MM.1S (cell line): ENCODE results near the gene RPL10A.

Experiments used
- DNase-seq: peaks from one replicate; pipeline ENCODE4 v3.0.0-alpha.2; 2015
- H2AFZ ChIP-seq: fragments of 300-600 bp; sonication (generic); 2 replicates; pipeline ENCODE4 v1.6.0; 2016; ENCODE audit warnings: antibody characterized with exemption, low read length
- H3F3A ChIP-seq: fragments of 300-600 bp; sonication (generic); 2 replicates; pipeline ENCODE4 v1.6.1; 2016; ENCODE audit warnings: mild to moderate bottlenecking, antibody characterized with exemption, low read length, moderate library complexity, mixed read lengths; ENCODE audit not compliant: insufficient read depth
- H3K27ac ChIP-seq: fragments of 300-600 bp; sonication (generic); 2 replicates; pipeline ENCODE4 v1.5.1; 2016; ENCODE audit warnings: mild to moderate bottlenecking, low read length
- H3K27me3 ChIP-seq: fragments of 300-600 bp; sonication (generic); replicated peaks from 2 replicates; pipeline ENCODE4 v1.6.0; 2016; ENCODE audit warnings: low read length; ENCODE audit not compliant: insufficient read depth
- H3K36me3 ChIP-seq: fragments of 300-600 bp; sonication (generic); replicated peaks from 2 replicates; pipeline ENCODE4 v1.6.1; 2016; ENCODE audit warnings: mild to moderate bottlenecking, low read length, mixed read lengths; ENCODE audit not compliant: insufficient read depth
- H3K4me1 ChIP-seq: fragments of 300-600 bp; sonication (generic); 2 replicates; pipeline ENCODE4 v1.6.1; 2016; ENCODE audit warnings: low read length, mixed read lengths
- H3K4me2 ChIP-seq: fragments of 300-600 bp; sonication (generic); 2 replicates; pipeline ENCODE4 v1.6.0; 2016; ENCODE audit warnings: low read depth, low read length
- H3K4me3 ChIP-seq: fragments of 300-600 bp; sonication (generic); 2 replicates; pipeline ENCODE4 v1.5.1; 2016; ENCODE audit warnings: low read length, mixed read lengths
- H3K79me2 ChIP-seq: fragments of 300-600 bp; sonication (generic); 2 replicates; pipeline ENCODE4 v1.6.1; 2016; ENCODE audit warnings: mixed run types, low read length, mixed read lengths
- H3K9ac ChIP-seq: fragments of 300-600 bp; sonication (generic); 2 replicates; pipeline ENCODE4 v1.6.1; 2016; ENCODE audit warnings: low read length, mixed read lengths
- H3K9me2 ChIP-seq: fragments of 300-600 bp; sonication (generic); replicated peaks from 2 replicates; pipeline ENCODE4 v1.6.1; 2016; ENCODE audit warnings: mild to moderate bottlenecking, low read length, mixed read lengths; ENCODE audit not compliant: insufficient read depth
- H3K9me3 ChIP-seq: fragments of 300-600 bp; sonication (generic); replicated peaks from 2 replicates; pipeline ENCODE4 v1.6.1; 2016; ENCODE audit warnings: mild to moderate bottlenecking, low read length, mixed read lengths; ENCODE audit not compliant: insufficient read depth
- H4K20me1 ChIP-seq: fragments of 300-600 bp; sonication (generic); 2 replicates; pipeline ENCODE4 v1.6.1; 2016; ENCODE audit warnings: mild to moderate bottlenecking, low read length, moderate library complexity, mixed read lengths; ENCODE audit not compliant: insufficient read depth
- CTCF ChIP-seq: fragments of 300-600 bp; sonication (generic); IDR thresholded peaks from 2 replicates; pipeline ENCODE4 v1.5.1; 2016; ENCODE audit warnings: antibody characterized with exemption, low read length, mixed read lengths
- EZH2 ChIP-seq: fragments of 300-600 bp; sonication (generic); optimal IDR thresholded peaks from 2 replicates; pipeline ENCODE3; 2017; ENCODE audit warnings: low read depth, mild to moderate bottlenecking, antibody characterized with exemption, low read length, mixed read lengths
- EZH2phosphoT487 ChIP-seq: fragments of 300-600 bp; sonication (generic); IDR thresholded peaks from 2 replicates; pipeline ENCODE4 v1.6.1; 2018; ENCODE audit warnings: antibody characterized with exemption, low read length

The RPL10A gene

GRCh38 chr6:35487658-35488516 lies 19.7 kb downstream of the RPL10A start:
- Histone ChIP-seq H3F3A (no peaks in the 10 kb centered on the region), H3K27me3 (no peaks in the 10 kb centered on the region; the same call in none of the 2 replicates), H3K4me1 (no peaks in the 10 kb centered on the region), H3K4me2 (no peak overlapping the region), H3K79me2 (no peaks in the 10 kb centered on the region), H2AFZ (no peak overlapping the region), H3K36me3 (no peaks in the 10 kb centered on the region), H3K9ac (no peak overlapping the region), H3K9me3 (no peaks in the 10 kb centered on the region), H3K4me3 (no peak overlapping the region), H4K20me1 (no peaks in the 10 kb centered on the region), H3K9me2 (no peaks in the 10 kb centered on the region), H3K27ac (no peak overlapping the region)
- TF ChIP-seq CTCF: no peak
- no peak for TF ChIP-seq EZH2
- TF ChIP-seq EZH2phosphoT487: no peak
- no peak for DNase-seq

- DNase-seq: no peak
- Histone ChIP-seq H3K27ac (no peak overlapping the region), H3K79me2 (no peaks in the 10 kb centered on the region), H3K9me2 (no peaks in the 10 kb centered on the region), H3K4me2 (no peak overlapping the region), H3K9me3 (no peaks in the 10 kb centered on the region), H3K36me3 (no peaks in the 10 kb centered on the region), H3K27me3 (no peaks in the 10 kb centered on the region; the same call in none of the 2 replicates), H4K20me1 (no peaks in the 10 kb centered on the region), H3K9ac (no peak overlapping the region), H3F3A (no peaks in the 10 kb centered on the region), H3K4me1 (no peaks in the 10 kb centered on the region), H2AFZ (no peak overlapping the region), H3K4me3 (no peak overlapping the region)
- TF ChIP-seq EZH2 (no peak), EZH2phosphoT487 (no peak), CTCF (no peak)
Observed at GRCh38 chr6:35488517-35488862, 20.3 kb downstream of the RPL10A start.

DNA sequence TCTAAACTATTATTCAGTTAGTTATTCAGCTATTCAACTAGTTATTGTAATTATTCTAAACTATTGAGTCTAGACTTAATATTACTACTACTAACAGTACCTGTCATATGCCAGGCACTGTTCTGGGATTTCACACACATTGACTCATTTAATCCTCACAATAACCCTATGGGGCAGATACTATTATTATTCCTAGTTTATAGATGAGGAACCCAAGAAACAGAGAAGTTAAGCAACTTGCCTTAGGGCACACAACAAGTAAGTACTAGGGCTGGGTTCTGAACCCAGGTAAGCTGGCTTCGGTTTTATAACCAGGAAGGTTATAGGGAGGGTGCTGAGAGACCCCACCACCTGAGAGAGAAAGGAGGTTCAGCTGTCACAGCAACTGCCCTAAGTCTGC lies 20.9 kb downstream of the RPL10A start:
- no peaks in the 10 kb centered on the region for H3K9me3 ChIP-seq

More for the DNA sequence above, 20.9 kb downstream of the RPL10A start:
- Histone ChIP-seq H3F3A (no peaks in the 10 kb centered on the region), H3K9ac (no peak overlapping the region), H2AFZ (no peak overlapping the region), H4K20me1 (no peaks in the 10 kb centered on the region), H3K36me3 (no peaks in the 10 kb centered on the region), H3K4me1 (no peaks in the 10 kb centered on the region), H3K4me2 (no peak overlapping the region), H3K4me3 (no peak overlapping the region), H3K79me2 (no peaks in the 10 kb centered on the region), H3K27ac (no peak overlapping the region), H3K27me3 (no peaks in the 10 kb centered on the region; the same call in none of the 2 replicates), H3K9me2 (no peaks in the 10 kb centered on the region)
- no peak for DNase-seq
- TF ChIP-seq CTCF (no peak), EZH2 (no peak), EZH2phosphoT487 (no peak)
